HG03060 (cell line): ENCODE data around the gene FPR1.
"Not testable (repeated sequence)": the region's sequence is repeated elsewhere in the genome, so short reads cannot be mapped to it uniquely, and the experiment has no call there.

ENCODE experiments used
- ATAC-seq: cut with Tn5 transposase; IDR thresholded peaks from one replicate; pipeline ENCODE4 v1.9.1; 2021; ENCODE audit warnings: low read depth, moderate number of reproducible peaks; ENCODE audit not compliant: unreplicated experiment

FPR1 gene

DNA sequence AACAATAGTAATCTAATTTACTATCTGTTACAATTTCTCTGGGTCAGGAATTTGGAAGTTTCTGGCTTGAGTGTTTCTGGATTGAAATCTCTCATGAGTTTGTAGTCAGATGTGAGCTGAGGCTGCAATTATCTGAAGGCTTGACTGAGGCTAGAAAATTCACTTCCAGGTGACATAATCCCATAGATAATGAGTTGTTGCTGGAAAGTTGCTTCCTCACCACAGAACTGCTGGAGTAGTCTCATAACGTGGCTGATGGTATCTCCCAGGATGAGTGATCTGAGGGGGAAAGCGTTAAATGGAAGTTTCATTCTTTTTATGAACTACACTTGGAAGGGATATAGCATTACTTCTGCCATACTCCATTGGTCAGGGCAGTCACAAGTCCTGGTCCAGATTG lies 28.0 kb upstream of the FPR1 start:
- no peak for ATAC-seq

DNA sequence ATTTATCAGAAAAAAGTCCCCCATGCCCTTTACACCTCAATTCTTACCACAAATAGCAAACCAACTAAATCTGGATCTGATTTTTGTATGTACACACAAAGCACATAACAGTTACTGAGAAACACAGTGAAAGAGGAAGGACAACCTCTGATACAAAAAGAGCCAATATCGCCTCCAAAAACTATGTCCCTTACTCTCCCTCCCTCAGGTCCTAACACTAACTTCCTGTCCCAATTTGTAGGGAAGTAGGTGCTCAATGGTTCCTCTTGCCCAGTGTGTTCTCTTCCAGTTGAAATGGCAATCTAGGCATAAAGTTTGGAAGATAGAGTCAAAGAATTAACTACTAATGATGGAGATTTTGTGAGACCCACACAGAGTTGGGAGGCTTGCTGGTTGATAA lies 27.5 kb upstream of the FPR1 start:
- no peak for ATAC-seq

DNA sequence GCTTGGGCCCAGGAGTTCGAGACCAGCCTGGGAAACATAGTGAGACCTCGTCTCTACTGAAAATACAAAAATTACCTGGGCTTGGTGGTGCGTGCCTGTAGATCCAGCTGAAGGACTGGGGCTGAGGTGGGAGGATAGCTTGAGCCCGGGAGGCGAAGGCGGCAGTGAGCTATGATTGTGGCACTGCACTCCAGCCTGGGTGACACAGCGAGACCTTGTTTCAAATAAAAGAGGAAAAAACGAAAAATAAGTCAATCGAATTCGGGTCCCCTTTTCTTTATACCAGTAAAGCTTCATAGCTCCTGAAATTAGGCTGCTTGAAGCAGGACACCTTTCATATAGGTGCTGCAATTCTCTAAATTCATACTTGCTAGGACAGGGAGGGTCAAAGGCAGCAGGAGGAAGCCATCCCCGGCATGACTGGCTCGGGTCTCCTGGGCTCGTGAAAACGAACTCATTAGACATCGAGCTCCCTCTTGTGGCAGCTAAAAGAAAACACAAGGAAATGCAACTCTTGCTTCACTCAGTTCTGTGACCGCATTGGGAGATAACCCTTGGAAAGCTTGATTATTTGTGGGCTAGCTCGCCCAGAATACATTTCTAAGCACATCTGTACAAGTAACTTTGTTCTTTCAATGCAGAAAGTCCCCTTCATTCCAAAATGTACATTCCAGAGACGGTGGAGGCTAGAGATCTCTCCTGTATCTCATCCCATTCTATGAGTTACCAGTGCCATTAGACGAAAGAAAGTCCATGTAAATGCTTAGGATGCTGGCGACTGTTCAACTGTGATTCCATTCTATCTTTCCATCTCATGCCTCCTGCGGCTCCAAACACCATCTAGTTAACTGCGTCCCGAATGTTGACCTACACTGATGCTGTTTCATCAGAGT lies 26.1 kb upstream of the FPR1 start:
- ATAC-seq, result no peak

DNA sequence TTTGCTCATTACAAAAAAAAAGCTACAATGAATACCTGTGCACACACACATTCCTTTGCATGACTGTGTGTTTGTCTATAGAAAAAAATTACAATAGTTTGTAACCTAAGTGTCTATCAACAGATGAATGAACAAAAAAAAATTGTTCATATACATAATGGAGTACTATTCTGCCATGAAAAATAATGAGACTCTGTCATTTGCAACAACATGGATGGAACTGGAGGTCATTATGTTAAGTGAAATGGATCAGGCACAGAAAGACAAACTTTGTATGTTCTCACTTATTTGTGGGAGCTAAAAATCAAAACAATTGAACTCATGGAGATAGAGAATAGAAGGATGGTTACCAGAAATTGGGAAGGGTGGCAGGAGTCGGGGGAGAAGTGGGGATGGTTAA lies 24.9 kb upstream of the FPR1 start:
- ATAC-seq, result not testable (repeated sequence)

DNA sequence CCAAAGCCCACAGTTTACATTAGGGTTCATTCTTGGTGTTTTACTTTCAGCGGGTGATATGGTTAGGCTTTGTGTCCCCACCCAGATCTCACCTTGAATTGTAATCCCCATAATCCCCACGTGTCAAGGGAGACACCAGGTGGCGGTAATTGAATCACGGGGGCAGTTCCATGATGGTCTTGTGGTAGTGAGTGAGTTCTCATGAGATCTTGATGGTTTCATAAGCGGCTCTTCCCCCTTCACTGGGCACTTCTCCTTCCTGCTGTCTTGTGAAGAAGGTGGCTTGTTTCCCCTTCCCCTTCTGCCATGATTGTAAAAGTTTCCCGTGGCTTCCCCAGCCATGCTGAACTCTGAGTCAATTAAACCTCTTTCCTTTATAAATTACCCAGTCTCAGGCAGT lies 21.3 kb upstream of the FPR1 start:
- ATAC-seq, result no peak

DNA sequence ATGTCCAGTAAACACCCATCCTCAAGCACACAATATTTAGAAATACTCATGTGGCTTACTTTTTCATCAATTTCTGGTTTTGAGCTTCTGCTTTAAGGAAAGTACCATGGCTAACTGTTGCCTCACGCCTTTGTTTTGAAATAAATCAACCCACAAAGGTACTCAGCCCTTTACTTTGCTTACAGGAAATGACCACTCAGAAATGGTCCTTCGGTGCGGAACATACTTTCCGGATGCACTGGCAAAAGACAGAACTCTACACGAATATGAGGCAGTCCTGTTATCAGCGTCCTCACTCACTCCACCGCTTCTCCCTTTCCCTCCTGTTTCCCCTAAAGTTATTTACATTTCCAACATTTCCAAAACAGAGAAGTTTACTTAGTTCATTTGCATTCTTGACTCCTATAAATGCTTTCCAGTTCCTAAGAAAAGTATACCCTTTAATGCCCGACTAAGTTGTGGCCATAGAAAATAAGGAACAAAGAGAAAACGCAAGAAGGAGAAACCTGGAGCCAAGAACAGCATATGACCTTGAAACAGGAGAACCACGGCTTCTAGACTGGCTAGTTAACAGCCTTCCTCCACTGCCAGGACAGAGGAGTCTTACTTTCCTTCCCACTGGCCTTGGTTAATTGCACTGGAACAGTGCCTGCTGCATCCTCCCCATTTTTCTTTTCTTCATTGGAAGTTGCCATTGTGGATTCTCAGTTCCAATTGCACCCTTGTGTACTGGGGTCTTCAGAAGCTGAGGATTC lies 19.9 kb upstream of the FPR1 start:
- no peak for ATAC-seq

DNA sequence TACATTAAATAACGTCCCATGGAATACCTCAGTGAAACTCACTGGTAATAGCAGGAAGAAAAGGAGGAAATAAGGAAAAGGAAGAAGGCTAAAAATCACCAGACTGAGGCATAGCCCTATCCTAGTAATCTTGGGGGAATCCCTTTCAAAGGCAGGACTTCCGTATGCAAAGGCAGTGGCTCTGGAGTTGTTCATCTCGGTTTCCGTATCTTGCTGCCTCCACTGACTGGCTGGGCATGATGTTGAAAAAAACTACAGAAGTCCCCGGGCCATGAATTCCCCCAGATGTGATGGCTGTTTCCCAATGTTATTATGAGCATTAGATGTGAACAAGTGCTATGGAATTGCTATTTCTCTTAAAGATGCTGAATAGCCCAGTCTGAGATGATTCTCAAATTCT lies 14.8 kb upstream of the FPR1 start:
- no peak for ATAC-seq

DNA sequence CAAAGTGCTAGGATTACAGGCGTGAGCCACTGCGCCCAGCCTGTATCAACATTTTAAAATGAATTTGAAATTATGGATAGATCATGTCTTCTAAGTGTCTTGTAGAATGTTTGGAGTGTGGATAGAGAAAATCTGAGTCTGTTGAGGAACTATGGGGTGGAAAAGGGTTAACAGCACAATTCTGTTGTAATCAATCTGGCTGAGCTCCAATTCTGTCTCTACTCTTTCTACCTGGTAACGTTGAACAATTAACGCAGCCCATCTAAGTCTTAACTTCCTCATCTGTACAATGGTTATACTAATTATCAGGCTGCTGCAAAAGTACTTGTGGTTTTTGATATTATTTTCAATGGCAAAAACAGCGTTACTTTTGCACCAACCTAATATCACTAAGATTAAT lies 13.4 kb upstream of the FPR1 start:
- no peak for ATAC-seq

DNA sequence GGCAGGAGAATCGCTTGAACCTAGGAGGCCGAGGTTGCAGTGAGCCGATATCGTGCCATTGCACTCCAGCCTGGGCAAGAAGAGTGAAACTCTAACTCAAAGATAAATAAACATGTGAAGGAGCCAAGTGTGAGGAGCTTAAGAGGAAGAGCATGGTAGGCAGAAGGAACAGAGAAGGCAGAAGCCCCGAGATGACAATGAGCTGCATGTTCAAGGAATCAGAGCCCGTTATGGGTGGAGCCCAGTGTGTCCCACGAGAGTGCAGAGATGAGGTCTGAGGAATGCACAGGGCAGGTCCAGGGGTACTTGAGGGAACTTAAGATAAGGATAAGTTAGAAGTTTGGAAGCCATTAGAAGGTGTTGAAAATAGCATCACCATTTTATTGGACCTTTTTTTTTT lies 10.0 kb upstream of the FPR1 start:
- no peak for ATAC-seq

DNA sequence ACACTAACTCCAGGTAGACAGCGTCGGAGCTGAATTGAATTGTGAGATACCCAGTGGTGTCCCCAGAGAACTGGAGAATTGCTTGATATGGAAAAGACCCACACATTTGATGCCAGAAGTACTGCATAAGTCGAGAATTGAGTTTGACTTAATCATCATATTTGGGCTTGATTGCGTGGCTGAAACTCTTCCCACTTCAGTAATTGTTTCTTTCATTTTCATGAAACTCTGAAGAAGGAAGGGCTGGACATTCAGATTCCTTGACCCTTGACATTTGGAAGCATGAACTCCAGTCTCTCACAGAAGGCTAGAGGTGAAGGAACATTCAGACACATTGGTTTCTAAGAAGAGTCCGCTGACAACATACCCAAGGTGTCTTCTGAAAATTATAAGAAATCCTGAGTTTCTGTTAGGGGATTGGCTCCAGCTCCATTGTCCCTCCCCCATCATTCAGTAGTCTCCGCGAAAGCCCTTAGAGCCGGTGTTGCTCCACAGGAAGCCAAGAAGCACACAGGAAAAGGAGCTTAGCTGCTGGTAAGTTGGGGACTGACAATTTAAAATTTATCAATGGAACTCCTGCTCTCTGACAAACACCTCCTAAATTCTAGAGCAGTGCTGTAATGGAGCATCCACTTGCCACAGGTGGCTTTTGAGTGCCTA lies 9.1 kb upstream of the FPR1 start, which contains the start of gene FPR2:
TSS of gene FPR2 (plus strand) at position 484 of the 660 bp plus-strand sequence. CDS start 7,479 bp downstream, outside the sequence.
- ATAC-seq, result no peak

DNA sequence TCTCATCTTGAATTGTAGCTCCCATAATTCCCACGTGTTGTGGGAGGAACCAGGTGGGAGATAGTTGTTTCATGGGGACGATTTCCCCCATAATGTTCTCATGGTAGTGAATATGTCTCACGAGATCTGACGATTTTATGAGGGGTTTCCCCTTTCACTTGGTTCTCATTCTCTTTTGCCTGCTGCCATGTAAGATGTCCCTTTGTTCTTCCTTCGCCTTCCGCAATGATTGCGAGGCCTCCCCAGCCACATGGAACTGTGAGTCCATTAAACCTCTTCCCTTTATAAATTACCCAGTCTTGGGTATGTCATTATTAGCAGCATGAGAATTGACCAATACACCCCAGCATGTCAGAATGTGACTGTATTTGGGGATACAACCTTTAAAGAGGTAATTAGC lies 3.9 kb upstream of the FPR1 start:
- no peak for ATAC-seq

DNA sequence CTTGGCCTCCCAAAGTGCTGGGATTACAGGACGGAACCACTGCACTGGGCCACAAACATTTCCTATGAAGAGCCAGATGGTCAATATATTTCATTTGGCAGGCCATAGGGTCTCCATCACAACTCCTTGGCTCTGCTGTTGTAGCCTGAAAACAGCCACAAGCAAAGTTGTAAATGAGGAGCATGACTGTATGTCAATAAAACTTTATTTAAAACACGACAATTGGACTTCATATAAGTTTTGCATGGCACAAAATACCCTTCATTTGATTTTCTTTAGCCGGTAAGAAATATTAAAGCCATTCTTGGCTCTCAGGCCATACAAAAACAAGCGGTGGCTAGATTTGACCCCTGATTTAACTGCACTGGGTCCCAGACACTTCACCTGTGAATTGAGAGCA lies 3.1 kb upstream of the FPR1 start:
- ATAC-seq, result no peak

DNA sequence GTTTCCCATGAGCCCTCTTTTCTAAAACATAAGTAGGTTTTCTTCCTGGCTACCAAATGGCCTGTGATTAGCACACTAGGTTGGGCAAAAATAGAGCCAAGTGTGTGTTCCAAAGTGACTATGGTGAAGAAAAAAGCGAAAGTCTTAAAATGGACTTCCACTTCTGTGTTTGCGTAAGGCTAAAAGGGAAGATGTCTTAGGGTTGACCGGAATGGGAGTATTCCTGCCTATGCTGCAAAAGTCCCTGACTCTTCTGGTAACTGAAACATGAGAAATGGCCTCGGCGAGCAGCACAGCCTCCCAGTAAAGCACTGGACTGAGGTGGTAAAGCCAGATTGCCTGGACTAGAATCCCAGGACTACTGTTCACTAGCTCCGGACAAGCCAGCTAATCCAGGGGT lies 2.4 kb upstream of the FPR1 start:
- no peak for ATAC-seq

DNA sequence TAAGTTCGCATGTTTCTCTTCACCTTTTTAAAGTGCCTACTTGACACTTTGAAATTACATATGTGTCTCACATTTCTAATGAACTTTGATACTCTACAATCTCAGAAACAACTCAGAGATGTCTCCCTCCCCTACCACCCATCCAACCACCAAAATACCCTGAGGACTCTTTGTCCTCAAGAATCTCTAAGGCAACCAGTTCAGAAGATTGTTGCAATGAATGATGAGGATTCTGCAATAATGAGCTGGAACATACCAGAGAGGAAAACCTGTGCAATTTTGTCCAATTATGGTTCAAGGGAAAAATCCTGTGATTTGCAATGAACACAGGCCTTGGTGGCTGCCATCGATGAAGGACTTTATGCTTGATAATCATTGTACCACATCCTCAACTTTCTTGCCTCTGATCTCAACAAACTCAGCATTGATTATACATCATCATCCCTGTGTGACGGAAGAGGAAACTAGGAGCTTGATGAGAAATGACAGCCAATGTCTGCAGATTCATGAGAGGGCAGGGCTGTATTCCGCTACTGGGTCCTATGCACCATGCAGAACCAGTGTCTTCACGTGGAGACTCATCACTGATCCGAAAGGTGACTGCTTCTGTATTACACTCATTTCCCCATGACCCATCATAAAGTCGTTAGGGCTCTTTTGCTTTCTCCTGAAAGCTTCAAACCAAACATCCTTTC lies 1.1 kb downstream of the FPR1 start:
- no peak for ATAC-seq

DNA sequence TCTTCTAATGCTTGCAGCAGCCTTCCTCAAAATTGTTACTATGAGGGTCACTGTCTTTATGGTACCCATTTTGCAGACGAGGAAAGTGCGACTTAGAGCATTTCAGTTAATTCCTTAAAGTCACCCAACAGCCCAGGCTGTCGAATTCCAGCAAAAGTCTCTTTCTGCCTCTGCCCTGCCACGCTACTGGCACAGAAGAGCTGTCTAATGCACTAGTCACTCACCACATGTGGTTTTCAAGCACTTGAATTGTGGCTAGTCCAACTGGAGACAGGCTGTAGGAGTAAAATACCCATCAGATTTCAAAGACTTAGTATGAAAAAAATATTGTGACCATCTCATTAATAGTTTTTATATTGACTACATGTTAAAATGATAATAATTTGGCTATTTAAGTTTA lies 1.7 kb downstream of the FPR1 start:
- no peak for ATAC-seq

DNA sequence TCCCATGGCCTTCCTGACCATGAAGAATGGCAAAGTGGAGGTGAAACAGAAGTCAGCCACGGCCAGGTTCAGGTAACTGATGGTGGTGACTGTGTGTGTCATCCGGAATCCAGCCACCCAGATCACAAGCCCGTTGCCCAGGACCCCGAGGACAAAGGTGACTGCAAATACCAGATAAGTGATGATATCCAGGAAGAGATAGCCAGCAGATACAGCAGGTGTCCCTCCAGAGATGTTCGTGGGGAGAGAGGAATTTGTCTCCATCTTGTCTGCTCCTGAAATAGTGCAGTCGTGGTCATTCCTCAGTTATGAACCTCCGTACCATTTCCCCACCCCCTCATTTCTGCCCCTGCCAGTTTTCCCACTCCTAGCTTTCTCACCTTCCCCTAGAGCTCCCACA lies 4.9 kb downstream of the FPR1 start:
- no peak for ATAC-seq

DNA sequence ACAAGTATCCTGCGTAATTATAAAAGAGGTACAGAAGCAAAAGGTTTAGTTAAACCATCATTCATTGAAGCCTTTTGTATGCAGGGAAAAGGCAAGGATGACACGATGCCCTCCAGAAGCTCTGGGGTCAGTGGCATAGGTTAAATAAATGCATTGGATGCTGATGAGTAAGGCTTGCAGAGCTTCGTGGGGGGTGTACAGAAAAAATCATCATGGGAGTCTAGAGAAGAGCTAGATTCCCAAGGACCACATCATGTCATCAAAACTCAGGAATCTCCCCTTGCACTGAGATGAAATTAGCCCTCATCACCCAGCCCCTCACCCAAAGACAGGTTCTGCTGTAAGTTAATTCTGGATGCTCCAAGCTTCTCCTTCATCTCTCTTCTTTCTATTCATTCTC lies 8.3 kb downstream of the FPR1 start:
- ATAC-seq, result no peak

DNA sequence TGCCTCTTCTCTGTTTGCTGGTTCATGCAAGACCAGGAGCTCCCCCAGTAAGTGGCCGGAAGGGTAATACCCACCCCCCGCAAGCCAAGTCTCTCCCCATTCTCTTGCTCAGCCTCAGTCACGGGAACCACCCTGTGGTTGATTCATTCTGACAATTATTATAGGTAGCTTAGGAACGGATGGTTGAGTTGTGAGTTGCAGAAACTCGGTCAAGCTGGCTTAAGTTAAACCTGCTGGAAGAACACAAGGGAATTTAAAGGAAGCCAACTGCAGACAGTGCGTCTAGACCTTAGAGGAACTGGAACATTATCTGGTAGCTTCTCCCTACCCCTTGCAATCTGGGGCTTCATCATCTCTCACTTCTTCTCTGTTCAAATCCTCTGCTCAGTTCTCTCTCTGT lies 8.9 kb downstream of the FPR1 start:
- no peak for ATAC-seq

DNA sequence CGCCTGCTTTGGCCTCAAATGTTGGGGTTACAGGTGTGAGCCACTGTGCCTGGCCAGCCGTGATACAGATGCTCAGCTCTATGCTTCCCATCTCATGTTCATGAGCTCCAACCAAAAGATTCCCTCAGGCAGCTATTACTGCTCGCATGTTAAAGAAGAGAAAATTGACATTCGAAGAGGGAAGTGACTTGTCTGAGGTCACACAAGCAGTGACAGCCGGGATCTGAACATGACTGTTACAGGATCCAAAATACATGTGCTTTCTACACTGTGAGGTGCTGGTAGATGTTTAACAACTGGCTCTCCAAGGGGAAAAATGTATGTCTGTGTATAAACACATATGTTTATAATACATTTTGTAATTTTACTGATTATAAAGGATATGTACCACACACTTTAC lies 11.3 kb downstream of the FPR1 start:
- no peak for ATAC-seq

DNA sequence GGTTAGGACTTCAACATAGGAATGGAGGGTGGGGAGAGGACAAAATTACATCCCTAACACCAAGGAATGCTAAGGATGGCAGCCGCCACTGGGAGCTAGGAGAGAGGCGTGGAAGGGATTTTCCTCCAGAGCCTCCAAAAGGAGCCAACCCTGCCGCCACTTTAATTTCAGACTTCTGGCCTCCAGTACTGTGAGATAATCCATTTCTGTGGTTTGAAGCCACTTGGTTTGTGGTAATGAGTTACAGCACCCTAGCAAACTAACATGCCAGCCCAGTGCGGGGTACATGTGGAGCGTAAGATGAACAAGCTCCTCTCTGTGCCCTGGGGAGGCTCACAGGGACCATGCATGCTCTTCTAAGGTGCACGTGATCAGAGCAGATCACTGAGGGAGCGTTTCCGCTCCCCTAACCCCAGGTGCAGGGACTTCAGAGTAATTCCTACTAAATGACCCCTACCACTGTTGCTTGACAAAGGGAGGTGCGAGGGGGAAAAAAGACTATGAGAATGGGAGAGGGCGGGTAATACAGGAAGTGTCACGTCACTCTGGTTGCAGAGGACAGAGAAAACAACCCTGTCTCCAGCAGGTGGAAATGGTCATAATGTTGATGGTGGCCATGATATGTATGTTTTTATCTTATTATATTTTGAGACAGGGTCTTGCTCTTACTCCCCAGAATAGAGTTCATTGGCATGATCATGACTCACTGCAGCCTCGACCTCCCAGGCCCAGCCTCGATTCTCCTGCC lies 12.0 kb downstream of the FPR1 start:
- ATAC-seq, result no peak
